ENCODE measurements around the gene PUM2. TPM values are rescaled to one million over a fixed set of nuclear protein-coding genes. Genes with fewer than 3 reads are reported as not detected.

PUM2 gene
- total and polyA plus RNA-seq, 2 of the 13 experiments (the other 11 are each of a cell fraction or from before 2014, with no cell fraction given): 69.6 to 69.8 TPM

- 0 out of 2 replicates have a peak, but pooled peaks have one; percentile 65 for TF ChIP-seq TSC22D2 (CRISPR knock-in tag; IDR thresholded peaks at IDR 0.05; ENCODE audit: borderline replicate concordance)
- TF ChIP-seq CTCF (CRISPR knock-in tag; IDR thresholded peaks at IDR 0.05): peak; percentile 89
- no peak for TF ChIP-seq NR2F2 (IDR thresholded peaks at IDR 0.05; ENCODE audit: borderline replicate concordance, low read depth)
- peak; percentile 94 for TF ChIP-seq TFE3 (CRISPR knock-in tag; IDR thresholded peaks at IDR 0.05)
- 0 out of 2 replicates have a peak, but pooled peaks have one; percentile 28 for TF ChIP-seq ISL2 (CRISPR knock-in tag; IDR thresholded peaks at IDR 0.05)
- no peak for TF ChIP-seq ZXDC (CRISPR knock-in tag; IDR thresholded peaks at IDR 0.05)
- peak; percentile 36; the same call in 1 of the 2 replicates for TF ChIP-seq ZFX (CRISPR knock-in tag; IDR thresholded peaks at IDR 0.05; ENCODE audit: low read depth)
- TF ChIP-seq ZNF331 (CRISPR knock-in tag; IDR thresholded peaks at IDR 0.05): peak; percentile 59; the same call in 1 of the 2 replicates
- TF ChIP-seq MIXL1 (CRISPR knock-in tag; IDR thresholded peaks at IDR 0.05): 0 out of 2 replicates have a peak, but pooled peaks have one; percentile 48
- 0 out of 4 replicates have a peak, but pooled peaks of 1 of the 2 experiments have one; percentile 35 for TF ChIP-seq KLF16 (CRISPR knock-in tag; IDR thresholded peaks at IDR 0.05)
- TF ChIP-seq ELF3 (CRISPR knock-in tag; IDR thresholded peaks at IDR 0.05): 0 out of 2 replicates have a peak, but pooled peaks have one; percentile 41
- TF ChIP-seq CEBPG (CRISPR knock-in tag; IDR thresholded peaks at IDR 0.05): peak; percentile 28
- TF ChIP-seq MYC (CRISPR knock-in tag; IDR thresholded peaks at IDR 0.05; ENCODE audit: borderline replicate concordance): 0 out of 2 replicates have a peak, but pooled peaks have one; percentile 21
- no peak for TF ChIP-seq ZNF816 (CRISPR knock-in tag; IDR thresholded peaks at IDR 0.05; ENCODE audit: borderline replicate concordance)
- no peak for TF ChIP-seq ZNF615 (CRISPR knock-in tag; IDR thresholded peaks at IDR 0.05; ENCODE audit: borderline replicate concordance)
- TF ChIP-seq HDAC2 (CRISPR knock-in tag; IDR thresholded peaks at IDR 0.05): peak; percentile 30; the same call in 1 of the 2 replicates
- peak; percentile 100 for TF ChIP-seq TEAD3 (CRISPR knock-in tag; optimal IDR thresholded peaks at IDR 0.05; ENCODE audit: borderline replicate concordance)
- TF ChIP-seq ZKSCAN8 (CRISPR knock-in tag; IDR thresholded peaks at IDR 0.05; ENCODE audit: borderline replicate concordance): 0 out of 2 replicates have a peak, but pooled peaks have one; percentile 40
- 0 out of 2 replicates have a peak, but pooled peaks have one; percentile 54 for TF ChIP-seq ZNF205 (CRISPR knock-in tag; IDR thresholded peaks at IDR 0.05)
- peak; percentile 70 for TF ChIP-seq XRCC5 (optimal IDR thresholded peaks at IDR 0.05; ENCODE audit: low read length)
- TF ChIP-seq NONO (IDR thresholded peaks at IDR 0.05): no peak
- TF ChIP-seq NONO (CRISPR knock-in tag; conservative IDR thresholded peaks at IDR 0.05): 0 out of 2 replicates have a peak, but pooled peaks have one; percentile 6
- no peak for TF ChIP-seq ZNF841 (CRISPR knock-in tag; IDR thresholded peaks at IDR 0.05; ENCODE audit: borderline replicate concordance)
- TF ChIP-seq ZNF652 (CRISPR knock-in tag; IDR thresholded peaks at IDR 0.05; ENCODE audit: borderline replicate concordance, low read depth): no peak
- TF ChIP-seq GATAD2A (CRISPR knock-in tag; IDR thresholded peaks at IDR 0.05): peak; percentile 38; the same call in 1 of the 2 replicates
- TF ChIP-seq SSRP1 (CRISPR knock-in tag; IDR thresholded peaks at IDR 0.05): no peak
- no peak for TF ChIP-seq FOXP1 (IDR thresholded peaks at IDR 0.05)
- TF ChIP-seq FOXP1 (CRISPR knock-in tag; IDR thresholded peaks at IDR 0.05): 0 out of 2 replicates have a peak, but pooled peaks have one; percentile 32
- TF ChIP-seq SAP130 (CRISPR knock-in tag; IDR thresholded peaks at IDR 0.05; ENCODE audit: low read depth): peak; percentile 62
These were observed 59.5 kb downstream of the PUM2 start (continued) for GRCh38 chr2:20291106-20291564.
